GM12873 (cell line): ENCODE data around the gene TAF3.

Source experiments
- TF ChIP-seq, protein P1 (sequence below): IDR thresholded peaks from 2 replicates; pipeline ENCODE4 v1.5.1; 2012; ENCODE audit warnings: low read depth, mild to moderate bottlenecking, moderate library complexity, low read length, control low read depth; ENCODE audit not compliant: insufficient read depth; ENCODE audit errors: missing control alignments

TAF3 gene

GRCh38 chr10:7834262-7834661, 16.0 kb downstream of the TAF3 start:
- TF ChIP-seq, protein P1, sequence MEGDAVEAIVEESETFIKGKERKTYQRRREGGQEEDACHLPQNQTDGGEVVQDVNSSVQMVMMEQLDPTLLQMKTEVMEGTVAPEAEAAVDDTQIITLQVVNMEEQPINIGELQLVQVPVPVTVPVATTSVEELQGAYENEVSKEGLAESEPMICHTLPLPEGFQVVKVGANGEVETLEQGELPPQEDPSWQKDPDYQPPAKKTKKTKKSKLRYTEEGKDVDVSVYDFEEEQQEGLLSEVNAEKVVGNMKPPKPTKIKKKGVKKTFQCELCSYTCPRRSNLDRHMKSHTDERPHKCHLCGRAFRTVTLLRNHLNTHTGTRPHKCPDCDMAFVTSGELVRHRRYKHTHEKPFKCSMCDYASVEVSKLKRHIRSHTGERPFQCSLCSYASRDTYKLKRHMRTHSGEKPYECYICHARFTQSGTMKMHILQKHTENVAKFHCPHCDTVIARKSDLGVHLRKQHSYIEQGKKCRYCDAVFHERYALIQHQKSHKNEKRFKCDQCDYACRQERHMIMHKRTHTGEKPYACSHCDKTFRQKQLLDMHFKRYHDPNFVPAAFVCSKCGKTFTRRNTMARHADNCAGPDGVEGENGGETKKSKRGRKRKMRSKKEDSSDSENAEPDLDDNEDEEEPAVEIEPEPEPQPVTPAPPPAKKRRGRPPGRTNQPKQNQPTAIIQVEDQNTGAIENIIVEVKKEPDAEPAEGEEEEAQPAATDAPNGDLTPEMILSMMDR = no peak

DNA sequence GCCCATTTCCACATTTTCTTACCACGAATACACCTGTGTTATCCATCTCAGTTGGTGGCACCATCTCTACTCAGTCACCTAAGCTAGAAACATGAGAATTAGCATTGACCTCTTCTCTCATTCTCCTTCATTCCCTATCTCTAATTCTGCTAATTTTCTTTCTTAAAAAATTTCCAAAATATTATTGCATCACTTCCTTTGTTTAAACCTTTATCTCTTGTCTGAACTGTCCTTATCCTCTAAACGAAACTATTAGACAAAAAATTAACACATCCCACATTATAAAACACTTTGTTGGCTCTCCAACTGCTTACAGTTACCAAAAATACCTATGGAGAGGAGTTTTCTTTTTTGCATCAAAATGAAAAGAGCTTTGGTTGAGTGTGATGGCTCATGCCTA, 18.3 kb downstream of the TAF3 start:
- TF ChIP-seq, protein P1 = no peak

- TF ChIP-seq, protein P1 = no peak
Observed at GRCh38 chr10:7846591-7846990, 28.3 kb downstream of the TAF3 start.

DNA sequence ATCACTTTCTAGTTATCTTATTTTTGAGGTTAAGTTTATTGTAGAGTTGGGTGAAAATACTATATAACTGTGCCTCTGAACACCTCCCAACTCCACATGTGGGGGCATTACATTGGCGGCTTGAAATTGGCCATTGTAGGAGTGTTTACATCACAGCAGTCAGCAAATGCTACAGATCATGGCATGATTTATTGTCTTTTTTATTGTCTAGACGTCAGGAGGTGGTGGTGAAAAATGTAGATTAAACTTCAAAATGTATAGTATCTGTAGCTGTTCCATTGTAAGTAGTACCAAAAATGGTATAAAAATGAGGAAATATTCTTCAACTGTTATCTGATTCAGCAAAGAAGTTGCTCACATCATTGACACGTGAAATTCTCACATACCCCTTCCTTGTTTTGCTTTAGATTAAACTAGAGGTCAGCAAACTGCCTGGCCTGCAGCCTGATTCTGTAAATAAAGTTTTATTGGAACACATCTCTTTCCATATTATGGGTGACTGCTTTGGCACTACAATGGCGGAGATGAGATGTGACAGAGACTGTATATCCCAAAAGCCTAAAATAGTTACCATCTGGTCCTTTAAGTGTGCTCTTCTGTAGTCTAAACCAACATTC, 35.0 kb downstream of the TAF3 start:
- TF ChIP-seq, protein P1 = no peak

GRCh38 chr10:7853890-7854289, 35.6 kb downstream of the TAF3 start:
- TF ChIP-seq, protein P1 = no peak

DNA sequence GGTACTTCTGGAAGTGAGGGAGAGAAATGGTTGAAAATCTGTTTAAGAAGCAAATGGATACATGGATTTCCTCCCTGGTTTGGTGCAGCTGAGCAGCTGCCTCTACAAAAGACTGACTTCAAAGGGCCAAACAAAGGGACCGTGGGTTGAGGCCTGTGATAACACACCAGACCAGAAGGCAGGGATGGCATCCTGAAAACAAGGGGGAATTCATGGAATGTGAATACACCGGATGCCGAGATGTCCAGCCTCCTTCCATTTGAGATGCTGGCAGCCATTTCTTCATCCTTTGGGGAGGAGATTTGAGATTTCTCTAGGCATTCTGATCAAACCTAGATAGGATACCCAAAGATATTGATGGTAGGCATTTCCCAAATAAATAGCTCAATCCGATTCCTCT, 36.9 kb downstream of the TAF3 start:
- TF ChIP-seq, protein P1 = no peak

GRCh38 chr10:7856678-7857077, 38.4 kb downstream of the TAF3 start:
- TF ChIP-seq, protein P1 = no peak
